CD4-positive, alpha-beta memory T cell (primary cell): Measurements from ENCODE around the gene DBX2. TPM values are rescaled to one million over a fixed set of nuclear protein-coding genes. Genes with fewer than 3 reads are reported as not detected.
"Not testable (repeated sequence)": the region's sequence is repeated elsewhere in the genome, so short reads cannot be mapped to it uniquely, and the experiment has no call there.

Experiments used
- CTCF ChIA-PET: fragments of 350-600 bp; sonication (Branson Sonifier 250); formaldehyde crosslinking; loops from one replicate; lab custom pipeline; 2021; ENCODE audit warnings: inconsistent platforms; ENCODE audit not compliant: partially characterized antibody; lab: Charles Lee
- POLR2A ChIA-PET: fragments of 350-600 bp; sonication (Branson Sonifier 250); formaldehyde crosslinking; loops from one replicate; lab custom pipeline; 2021; ENCODE audit not compliant: partially characterized antibody; lab: Charles Lee
- DNase-seq, 5 donors: peaks; one replicate each; pipeline versions ENCODE4 v3.0.0 to v3.0.0-alpha.2; 2020 to 2022; ENCODE audit warnings: mixed read lengths in 1 of 5
- H3K27ac ChIP-seq: one replicate; pipeline ENCODE4 v1.7.0; 2013; ENCODE audit warnings: low read depth, low read length
- H3K27me3 ChIP-seq: 2 replicates; pipeline ENCODE4 v1.7.0; 2013; ENCODE audit warnings: mild to moderate bottlenecking, low read length, moderate library complexity; ENCODE audit not compliant: insufficient read depth
- H3K36me3 ChIP-seq: 2 replicates; pipeline ENCODE4 v1.7.0; 2013; ENCODE audit warnings: mild to moderate bottlenecking, low read length, moderate library complexity; ENCODE audit not compliant: insufficient read depth
- H3K4me1 ChIP-seq: 2 replicates; pipeline ENCODE4 v1.7.0; 2013; ENCODE audit warnings: mild to moderate bottlenecking, low read length, moderate library complexity; ENCODE audit not compliant: insufficient read depth
- H3K4me3 ChIP-seq, 2 donors: one replicate each; pipeline ENCODE4 v1.7.0; 2013; ENCODE audit warnings: low read length in 2 of 2, mild to moderate bottlenecking in 1 of 2
- H3K9me3 ChIP-seq, 2 donors: one replicate each; pipeline ENCODE4 v1.7.0; 2013; ENCODE audit warnings: low read length in 2 of 2, control low read depth in 1 of 2; ENCODE audit not compliant: control insufficient read depth in 1 of 2
- H3K27ac Mint-ChIP-seq, 7 donors: one replicate each; pipeline ENCODE4 v1.8.0; 2020 to 2021; ENCODE audit warnings: mixed read lengths in 7 of 7, mild to moderate bottlenecking in 6 of 7, inconsistent platforms in 3 of 7, moderate library complexity in 3 of 7
- H3K27me3 Mint-ChIP-seq, 2 donors: one replicate each; pipeline ENCODE4 v1.8.0; 2020 to 2021; ENCODE audit warnings: mixed read lengths in 2 of 2
- H3K36me3 Mint-ChIP-seq, 2 donors: one replicate each; pipeline ENCODE4 v1.8.0; 2020 to 2021; ENCODE audit warnings: mixed read lengths in 2 of 2, inconsistent platforms in 1 of 2, mild to moderate bottlenecking in 1 of 2
- H3K4me1 Mint-ChIP-seq, 4 donors: one replicate each; pipeline ENCODE4 v1.8.0; 2020 to 2021; ENCODE audit warnings: mixed read lengths in 4 of 4, mild to moderate bottlenecking in 1 of 4
- H3K4me3 Mint-ChIP-seq, 8 donors: one replicate each; pipeline ENCODE4 v1.8.0; 2020 to 2021; ENCODE audit warnings: mixed read lengths in 8 of 8, mild to moderate bottlenecking in 7 of 8, moderate library complexity in 6 of 8, inconsistent platforms in 3 of 8
- H3K9me3 Mint-ChIP-seq, 8 donors: one replicate each; pipeline ENCODE4 v1.8.0; 2020 to 2021; ENCODE audit warnings: mixed read lengths in 8 of 8, mild to moderate bottlenecking in 5 of 8, inconsistent platforms in 3 of 8, moderate library complexity in 1 of 8
- intact Hi-C: fragments of 100-400 bp; cut with micrococcal nuclease; formaldehyde crosslinking; loops from one replicate; pipeline ENCODE4 v1.15.1; 2023
- polyA plus RNA-seq, 2 donors: library from polyadenylated mRNA; unstranded; fragments of 300-500 nt; fragmentation: Illumina TruSeq; gene quantifications; one replicate each; pipeline ENCODE4 v1.2.3, GENCODE V29; 2021
- total RNA-seq, 2 experiments: library from RNA; stranded (reverse); gene quantifications; one replicate each; pipeline ENCODE4 v1.2.3, GENCODE V29; 2021

DBX2 gene
- total RNA-seq (not detected), polyA plus RNA-seq (not detected)

DNA sequence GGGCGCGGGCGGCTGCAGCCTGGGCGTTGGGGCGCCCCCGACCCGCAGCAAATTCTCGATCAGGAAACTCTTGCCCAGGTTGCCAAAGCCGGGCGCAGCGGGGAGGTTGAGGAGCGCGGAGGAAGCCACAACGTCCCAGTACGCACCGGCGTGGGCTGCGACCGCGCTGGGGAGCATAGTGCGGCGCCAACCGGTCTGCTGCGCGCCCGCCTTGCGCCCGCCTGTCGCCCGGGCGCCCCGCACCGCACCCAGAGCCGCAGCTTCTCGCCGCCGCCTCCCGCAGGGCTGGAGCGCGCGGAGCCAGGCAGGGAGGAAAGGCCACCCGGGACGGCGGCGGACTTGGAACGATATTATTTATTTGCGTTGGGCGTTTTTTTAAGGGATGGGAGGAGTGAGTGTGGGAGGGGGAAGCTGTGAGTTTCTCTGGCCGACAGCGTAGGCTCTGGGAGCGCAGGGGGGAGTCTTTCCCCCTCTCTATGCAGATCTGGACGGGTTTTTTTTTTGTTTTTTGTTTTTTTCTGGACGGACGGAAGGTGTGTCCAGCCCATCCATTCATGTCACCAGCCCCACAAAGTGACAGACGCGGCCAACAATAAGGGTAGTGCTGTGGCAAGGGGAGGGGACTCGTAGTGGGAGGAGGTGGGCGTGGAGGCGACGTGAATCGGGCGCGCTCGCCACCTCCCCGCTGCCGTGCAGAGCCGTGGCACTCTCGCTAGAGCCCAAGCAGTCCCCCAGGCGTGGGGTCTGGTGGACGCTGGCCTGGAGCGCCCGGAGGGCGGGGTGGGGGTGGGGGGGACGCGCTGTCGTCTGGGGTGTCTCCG lies at the start of gene DBX2:
Gene DBX2, minus strand, starts transcription at position 349 of the 821 bp plus-strand sequence. Its CDS starts 172 bp downstream, at position 177.
- Histone ChIP-seq H3K9me3 (no peaks in the 10 kb centered on the region), H3K36me3 (no peaks in the 10 kb centered on the region), H3K27ac (no peak within 1 kb of the TSS), H3K4me3 (no peak within 1 kb of the TSS), H3K4me1 (no peaks in the 10 kb centered on the region), H3K27me3 (peaks cover 9% of the 10 kb centered on the region)
- Mint-ChIP-seq H3K27me3 (peaks cover 31 to 36% of the 10 kb centered on the region in 2 donors), H3K9me3 (peaks cover 0 to 3% (median 0%) of the 10 kb centered on the region in 8 donors), H3K27ac (no peak within 1 kb of the TSS), H3K36me3 (no peaks in the 10 kb centered on the region), H3K4me1 (peaks cover 0 to 5% (median 1%) of the 10 kb centered on the region in 4 donors), H3K4me3 (peak within 1 kb of the TSS in 2 of 8 donors; percentile 25 to 61)
- POLR2A ChIA-PET = no interaction called here
- DNase-seq = no peak
- CTCF ChIA-PET = no interaction called here
- intact Hi-C loops = no loop called here

DNA sequence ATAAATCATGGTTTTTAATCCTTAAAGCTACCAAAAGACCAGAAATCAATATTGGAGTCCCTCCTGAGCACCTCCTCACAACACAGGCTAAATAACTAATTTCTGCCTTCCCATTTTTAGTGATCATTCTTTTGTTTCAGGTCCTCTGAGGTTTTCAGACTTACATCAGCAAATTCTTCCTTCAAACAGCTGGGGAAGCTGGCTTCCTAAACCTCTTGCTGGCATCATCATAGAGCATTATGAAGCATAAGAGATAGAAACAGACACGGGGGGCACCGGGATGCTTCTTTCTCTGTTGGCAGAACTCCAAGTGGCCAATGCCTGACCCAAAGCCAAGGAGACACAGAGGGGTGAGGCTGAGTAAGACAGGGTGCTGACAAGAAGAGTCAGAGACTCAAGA lies 47.9 kb upstream of the DBX2 start:
- Histone ChIP-seq H3K9me3 (no peaks in the 10 kb centered on the region), H3K4me1 (no peaks in the 10 kb centered on the region), H3K4me3 (no peak overlapping the region), H3K27me3 (no peaks in the 10 kb centered on the region), H3K36me3 (no peaks in the 10 kb centered on the region), H3K27ac (no peak overlapping the region)
- H3K4me3 Mint-ChIP-seq = no peak overlapping the region
- H3K27ac Mint-ChIP-seq = no peak overlapping the region
- CTCF ChIA-PET = interaction anchor here (0.7 kb wide), 1 partner anchor 676 kb away, joined by 3 read pairs; no protein-coding TSS in a partner anchor
- H3K27me3 Mint-ChIP-seq = peaks cover 16% of the 10 kb centered on the region in 2 donors
- DNase-seq = no peak
- H3K4me1 Mint-ChIP-seq = no peaks in the 10 kb centered on the region
- intact Hi-C loops = no loop called here
- POLR2A ChIA-PET = no interaction called here
- H3K36me3 Mint-ChIP-seq = no peaks in the 10 kb centered on the region
- H3K9me3 Mint-ChIP-seq = peaks cover 0 to 3% (median 0%) of the 10 kb centered on the region in 8 donors

DNA sequence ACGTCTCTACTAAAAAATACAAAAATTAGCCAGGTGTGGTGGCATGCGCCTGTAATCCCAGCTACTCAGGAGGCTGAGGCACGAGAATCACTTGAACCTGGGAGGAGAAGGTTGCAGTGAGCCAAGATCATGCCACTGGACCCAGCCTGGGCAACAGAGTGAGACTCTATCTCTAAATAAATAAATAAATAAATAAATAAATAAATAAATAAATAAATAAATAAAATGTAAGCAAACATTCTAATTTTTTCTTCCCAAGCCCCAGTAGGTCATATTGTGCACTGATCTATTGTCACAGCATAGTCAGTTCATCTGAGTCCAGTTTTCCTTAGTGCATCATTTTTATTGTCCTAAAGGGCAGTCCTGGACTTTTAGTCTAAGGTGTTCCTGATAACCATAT lies 44.5 kb upstream of the DBX2 start:
- H3K27ac Mint-ChIP-seq, H3K4me1 Mint-ChIP-seq, POLR2A ChIA-PET, H3K9me3 Mint-ChIP-seq, H3K36me3 ChIP-seq, H3K27ac ChIP-seq, H3K4me3 ChIP-seq, H3K36me3 Mint-ChIP-seq, H3K9me3 ChIP-seq, H3K27me3 ChIP-seq, H3K4me3 Mint-ChIP-seq, DNase-seq, H3K4me1 ChIP-seq, intact Hi-C loops, CTCF ChIA-PET: not testable (repeated sequence)
- peaks cover 15 to 21% of the 10 kb centered on the region in 2 donors for H3K27me3 Mint-ChIP-seq

DNA sequence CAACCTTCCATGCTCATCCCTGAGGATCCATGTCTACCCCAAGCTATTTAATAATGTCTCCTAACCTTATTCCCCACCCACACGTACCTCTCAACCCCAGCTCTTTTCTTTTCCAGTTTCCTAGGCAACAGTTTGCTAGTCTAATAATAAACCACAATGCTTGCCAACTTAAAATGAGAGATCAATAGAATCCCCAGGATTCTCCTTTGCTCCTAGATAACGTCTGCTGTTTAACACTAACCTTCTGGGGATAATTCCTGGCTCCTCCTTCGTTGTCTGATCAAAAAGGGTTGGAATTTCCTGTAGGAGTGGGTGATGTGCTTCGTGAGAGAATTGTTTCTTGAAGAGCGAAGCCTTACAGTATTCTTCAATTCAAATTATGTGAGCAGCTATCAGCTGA lies 42.2 kb upstream of the DBX2 start:
- Histone ChIP-seq H3K9me3 (no peaks in the 10 kb centered on the region), H3K4me3 (no peak overlapping the region), H3K36me3 (no peaks in the 10 kb centered on the region), H3K27me3 (no peaks in the 10 kb centered on the region), H3K4me1 (no peaks in the 10 kb centered on the region), H3K27ac (no peak overlapping the region)
- peaks cover 0 to 3% (median 0%) of the 10 kb centered on the region in 8 donors for H3K9me3 Mint-ChIP-seq
- H3K27me3 Mint-ChIP-seq = peaks cover 12 to 21% of the 10 kb centered on the region in 2 donors
- no peak overlapping the region for H3K4me3 Mint-ChIP-seq
- POLR2A ChIA-PET = no interaction called here
- CTCF ChIA-PET = interaction anchor here (1.2 kb wide), 1 partner anchor 9 kb away, joined by 4 read pairs; no protein-coding TSS in a partner anchor
- H3K27ac Mint-ChIP-seq = no peak overlapping the region
- intact Hi-C loops = no loop called here
- H3K4me1 Mint-ChIP-seq = no peaks in the 10 kb centered on the region
- no peak for DNase-seq
- no peaks in the 10 kb centered on the region for H3K36me3 Mint-ChIP-seq

DNA sequence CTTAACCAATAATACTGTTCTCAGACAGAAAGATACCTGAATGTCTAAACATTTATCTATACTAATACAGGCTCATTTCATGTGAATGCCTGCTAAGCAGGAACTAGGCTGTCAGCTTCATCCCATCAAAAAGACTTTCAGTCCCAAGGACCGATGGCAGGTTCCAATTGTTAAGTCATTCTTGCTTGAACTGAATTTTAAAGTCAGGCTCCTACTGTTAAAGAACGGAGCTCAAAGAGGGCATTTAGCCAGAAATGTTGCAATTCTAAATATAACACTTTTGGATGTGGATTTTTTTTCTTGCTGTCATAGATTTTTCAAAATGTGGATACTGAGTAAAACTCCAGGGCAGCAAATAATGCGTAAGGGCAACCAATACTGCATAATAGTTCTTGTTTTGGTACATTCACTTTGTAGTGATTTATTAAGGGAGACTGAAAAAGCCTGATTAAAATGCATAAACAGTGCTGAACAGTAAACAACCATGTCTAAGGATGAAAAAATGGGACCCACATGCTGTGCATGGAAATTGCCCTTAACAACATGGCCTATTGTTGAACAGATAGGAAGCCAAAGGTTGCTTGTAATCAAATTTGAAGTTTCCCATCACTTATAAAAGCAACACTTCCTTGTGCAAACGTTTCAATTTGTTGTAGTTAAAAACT lies 38.6 kb upstream of the DBX2 start:
- CTCF ChIA-PET = no interaction called here

DNA sequence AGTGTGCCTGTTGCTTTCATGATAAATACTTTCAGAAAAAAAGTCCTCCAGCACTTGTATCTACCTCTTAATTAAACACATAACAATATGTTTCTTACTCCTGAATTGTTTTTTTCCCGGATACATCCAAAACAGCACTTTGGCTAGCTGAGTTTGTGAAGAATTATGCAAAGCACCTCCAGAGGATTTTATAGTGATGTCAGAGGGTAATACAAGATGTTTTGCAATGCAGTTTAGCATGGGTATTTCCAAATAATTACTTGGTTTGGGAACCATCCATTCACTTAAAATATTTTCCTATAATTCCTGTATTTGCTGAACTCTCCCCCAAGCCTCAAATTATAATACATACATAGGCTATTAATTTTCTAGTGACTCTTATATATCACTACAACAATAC lies 37.7 kb upstream of the DBX2 start:
- CTCF ChIA-PET = no interaction called here
- Histone ChIP-seq H3K27me3 (no peaks in the 10 kb centered on the region), H3K27ac (no peak overlapping the region), H3K4me3 (no peak overlapping the region), H3K36me3 (no peaks in the 10 kb centered on the region), H3K9me3 (no peaks in the 10 kb centered on the region), H3K4me1 (no peaks in the 10 kb centered on the region)
- no peak for DNase-seq
- POLR2A ChIA-PET = no interaction called here
- H3K36me3 Mint-ChIP-seq = no peaks in the 10 kb centered on the region
- H3K27ac Mint-ChIP-seq = no peak overlapping the region
- peaks cover 9 to 15% of the 10 kb centered on the region in 2 donors for H3K27me3 Mint-ChIP-seq
- peaks cover 0 to 23% (median 9%) of the 10 kb centered on the region in 8 donors for H3K9me3 Mint-ChIP-seq
- intact Hi-C loops = no loop called here
- no peaks in the 10 kb centered on the region for H3K4me1 Mint-ChIP-seq
- H3K4me3 Mint-ChIP-seq = no peak overlapping the region

More for the DNA sequence above, 38.6 kb upstream of the DBX2 start:
- Histone ChIP-seq H3K4me3 (no peak overlapping the region), H3K4me1 (no peaks in the 10 kb centered on the region), H3K27ac (no peak overlapping the region), H3K36me3 (no peaks in the 10 kb centered on the region), H3K27me3 (no peaks in the 10 kb centered on the region), H3K9me3 (no peaks in the 10 kb centered on the region)
- no peak for DNase-seq
- H3K4me1 Mint-ChIP-seq = no peaks in the 10 kb centered on the region
- peaks cover 14 to 17% of the 10 kb centered on the region in 2 donors for H3K27me3 Mint-ChIP-seq
- no peak overlapping the region for H3K27ac Mint-ChIP-seq
- no peak overlapping the region for H3K4me3 Mint-ChIP-seq
- peaks cover 0 to 21% (median 8%) of the 10 kb centered on the region in 8 donors for H3K9me3 Mint-ChIP-seq
- H3K36me3 Mint-ChIP-seq = no peaks in the 10 kb centered on the region
- intact Hi-C loops = no loop called here
- POLR2A ChIA-PET = no interaction called here

DNA sequence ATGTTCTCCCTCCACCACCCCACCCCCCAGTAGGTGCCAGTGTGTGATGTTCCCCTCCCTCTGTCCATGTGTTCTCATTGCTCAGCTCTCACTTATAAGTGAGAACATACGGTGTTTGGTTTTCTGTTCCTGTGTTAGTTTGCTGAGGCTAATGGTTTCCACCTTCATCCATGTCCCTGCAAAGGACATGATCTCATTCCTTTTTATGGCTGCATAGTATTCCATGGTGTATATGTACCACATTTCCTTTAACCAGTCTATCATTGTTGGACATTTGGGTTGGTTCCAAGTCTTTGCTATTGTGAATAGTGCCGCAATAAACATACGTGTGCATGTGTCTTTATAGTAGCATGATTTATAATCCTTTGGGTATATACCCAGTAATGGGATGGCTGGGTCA lies 33.3 kb upstream of the DBX2 start:
- CTCF ChIA-PET, H3K4me1 Mint-ChIP-seq: not testable (repeated sequence)

More for the DNA sequence above, 33.3 kb upstream of the DBX2 start:
- H3K4me1 ChIP-seq, POLR2A ChIA-PET, H3K36me3 Mint-ChIP-seq, H3K27me3 Mint-ChIP-seq, H3K9me3 ChIP-seq, H3K27ac Mint-ChIP-seq, DNase-seq, H3K36me3 ChIP-seq, H3K4me3 ChIP-seq, intact Hi-C loops, H3K27ac ChIP-seq, H3K27me3 ChIP-seq, H3K4me3 Mint-ChIP-seq: not testable (repeated sequence)
- peaks cover 3 to 23% (median 9%) of the 10 kb centered on the region in 8 donors for H3K9me3 Mint-ChIP-seq
